ENCODE measurements around the gene PLVAP. TPM values are rescaled to one million over a fixed set of nuclear protein-coding genes. Genes with fewer than 3 reads are reported as not detected.

Gene PLVAP
- total RNA-seq (2022) (not detected in 2 replicates), Bru-seq, nascent RNA (percentile 3 among the genes with signal in this experiment), BruChase-seq, experiment 1, labeled RNA remaining after a 2-hour chase (not detected), BruChase-seq, experiment 2, labeled RNA remaining after a 6-hour chase (percentile 9 among the genes with signal in this experiment)
- long read RNA-seq: 0 reads

GRCh38 chr19:17376935-17377600 is at the start of gene PLVAP:
PLVAP (minus strand) TSS chr19:17377342; CDS start chr19:17377288, 54 bp downstream.
- intact Hi-C loops (cut with micrococcal nuclease; ENCODE audit: unreplicated experiment): no loop called here
- no peaks in the 10 kb centered on the region for H3K36me3 Mint-ChIP-seq (ENCODE audit: insufficient read depth, unreplicated experiment)
- CTCF ChIA-PET: interaction anchor here (0.6 kb wide), 1 partner anchor 9 kb away, joined by 5 read pairs; no protein-coding TSS in a partner anchor
- no TSS peak for BruUV-seq (replicated peaks)
- H3K36me3 ChIP-seq (ENCODE audit: control insufficient read depth, insufficient read depth, low read length): no peaks in the 10 kb centered on the region
- H3K9me3 ChIP-seq: no peaks in the 10 kb centered on the region
- no peaks in the 10 kb centered on the region for H3K4me1 Mint-ChIP-seq (ENCODE audit: low read depth, unreplicated experiment)
- H3K4me3 ChIP-seq (ENCODE audit: low read depth, low read length): no peak within 1 kb of the TSS
- H3K27me3 ChIP-seq (replicated peaks; ENCODE audit: control insufficient read depth, insufficient read depth, low read length): no peaks in the 10 kb centered on the region
- no peaks in the 10 kb centered on the region for H3K4me1 ChIP-seq
- no peak for TF ChIP-seq CTCF (IDR thresholded peaks at IDR 0.05; ENCODE audit: insufficient read depth in 1 of 2, low read depth in 1 of 2, low read length in 1 of 2, severe bottlenecking in 1 of 2, unreplicated experiment in 1 of 2)
- H3K4me3 Mint-ChIP-seq (ENCODE audit: unreplicated experiment): no peak within 1 kb of the TSS
- H3K9me3 Mint-ChIP-seq (ENCODE audit: unreplicated experiment): no peaks in the 10 kb centered on the region
- POLR2A ChIA-PET: no interaction called here
- H3K27me3 Mint-ChIP-seq (ENCODE audit: insufficient read depth, unreplicated experiment): no peaks in the 10 kb centered on the region
- no peak for DNase-seq
- no peak within 1 kb of the TSS for H3K27ac Mint-ChIP-seq (ENCODE audit: unreplicated experiment)

DNA sequence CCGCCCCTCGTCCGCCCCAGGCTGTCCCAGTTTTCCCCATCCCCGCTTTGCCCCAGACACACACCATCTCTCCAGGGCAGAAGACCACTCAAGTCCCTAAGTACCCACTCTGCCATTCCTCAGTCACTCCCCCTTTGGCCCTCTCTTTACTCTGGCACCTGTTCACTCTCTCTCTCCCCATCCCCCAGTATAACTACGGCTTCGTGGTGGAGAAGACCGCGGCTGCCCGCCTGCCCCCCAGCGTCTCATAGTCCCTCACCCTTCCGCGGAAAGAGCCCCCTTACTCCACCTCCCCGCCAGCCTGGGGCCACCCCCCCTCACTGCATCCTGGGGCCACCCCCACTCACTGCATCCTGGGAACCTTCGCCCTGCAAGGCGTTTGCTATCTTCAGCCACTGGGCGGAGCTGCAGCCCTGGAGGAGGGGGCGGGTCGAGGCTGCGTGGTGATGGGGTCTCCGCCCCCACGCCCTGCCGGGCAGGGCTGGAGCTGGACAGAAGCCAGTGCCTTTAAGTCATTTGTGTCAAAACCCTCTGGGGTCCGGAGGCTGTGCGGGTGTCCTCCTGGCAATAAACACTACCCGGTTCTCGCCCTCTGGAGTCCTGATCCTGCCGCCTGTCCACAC is 47.7 kb upstream of the PLVAP start:
- Histone ChIP-seq H3K4me1 (peaks cover 5% of the 10 kb centered on the region; the same call in 1 of the 2 replicates), H3K36me3 (ENCODE audit: control insufficient read depth, insufficient read depth, low read length) (no peaks in the 10 kb centered on the region), H3K27me3 (replicated peaks; ENCODE audit: control insufficient read depth, insufficient read depth, low read length) (no peaks in the 10 kb centered on the region), H3K4me3 (ENCODE audit: low read depth, low read length) (no peak overlapping the region), H3K9me3 (no peaks in the 10 kb centered on the region)
- Mint-ChIP-seq H3K4me3 (ENCODE audit: unreplicated experiment) (no peak overlapping the region), H3K36me3 (ENCODE audit: insufficient read depth, unreplicated experiment) (peaks cover 9% of the 10 kb centered on the region), H3K4me1 (ENCODE audit: low read depth, unreplicated experiment) (no peaks in the 10 kb centered on the region), H3K27me3 (ENCODE audit: insufficient read depth, unreplicated experiment) (no peaks in the 10 kb centered on the region), H3K27ac (ENCODE audit: unreplicated experiment) (no peak overlapping the region), H3K9me3 (ENCODE audit: unreplicated experiment) (no peaks in the 10 kb centered on the region)
- DNase-seq: peak; percentile 58 to 65
- intact Hi-C loops (cut with micrococcal nuclease; ENCODE audit: unreplicated experiment): no loop called here
- BruUV-seq (replicated peaks): no TSS peak
- CTCF ChIA-PET: interaction anchor here (1.0 kb wide), 1 partner anchor 39 kb away, joined by 4 read pairs; no protein-coding TSS in a partner anchor
- peak; percentile 18 to 49 for TF ChIP-seq CTCF (IDR thresholded peaks at IDR 0.05; ENCODE audit: insufficient read depth in 1 of 2, low read depth in 1 of 2, low read length in 1 of 2, severe bottlenecking in 1 of 2, unreplicated experiment in 1 of 2)
- POLR2A ChIA-PET: no interaction called here

DNA sequence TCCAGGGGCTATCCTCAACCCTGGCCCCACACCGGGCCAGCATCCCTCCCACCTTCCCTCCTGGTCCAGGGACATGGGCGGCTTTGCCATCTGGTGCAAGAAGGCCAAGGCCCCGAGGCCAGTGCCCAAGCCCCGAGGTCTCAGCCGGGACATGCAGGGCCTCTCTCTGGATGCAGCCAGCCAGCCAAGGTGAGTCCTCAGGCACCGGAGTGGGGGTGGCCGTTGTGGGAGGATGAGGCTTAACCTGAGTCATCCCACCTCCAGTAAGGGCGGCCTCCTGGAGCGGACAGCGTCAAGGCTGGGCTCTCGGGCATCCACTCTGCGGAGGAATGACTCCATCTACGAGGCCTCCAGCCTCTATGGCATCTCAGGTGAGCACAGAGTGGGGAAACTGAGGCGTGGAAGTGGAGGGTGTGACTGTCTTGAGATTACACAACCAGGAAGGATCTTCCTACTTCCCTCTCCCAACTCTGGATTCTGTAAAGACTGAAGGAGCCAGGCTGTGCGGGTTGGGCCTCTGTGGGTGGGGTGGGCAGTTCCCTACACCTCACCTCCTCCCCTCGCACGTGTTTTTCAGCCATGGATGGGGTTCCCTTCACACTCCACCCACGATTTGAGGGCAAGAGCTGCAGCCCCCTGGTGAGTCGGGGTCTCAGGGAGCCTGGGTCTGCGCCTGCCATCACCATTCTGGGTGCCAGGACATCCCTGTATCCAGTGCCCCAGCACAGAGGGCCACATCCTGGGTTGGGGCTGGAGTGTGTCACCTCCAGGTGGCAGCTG is 46.5 kb upstream of the PLVAP start:
- H3K4me3 Mint-ChIP-seq (ENCODE audit: unreplicated experiment): no peak overlapping the region
- CTCF ChIA-PET: interaction anchor here (1.0 kb wide), 1 partner anchor 38 kb away, joined by 4 read pairs; no protein-coding TSS in a partner anchor

More for the DNA sequence above, 46.5 kb upstream of the PLVAP start:
- Histone ChIP-seq H3K36me3 (ENCODE audit: control insufficient read depth, insufficient read depth, low read length) (no peaks in the 10 kb centered on the region), H3K4me3 (ENCODE audit: low read depth, low read length) (no peak overlapping the region), H3K27me3 (replicated peaks; ENCODE audit: control insufficient read depth, insufficient read depth, low read length) (no peaks in the 10 kb centered on the region), H3K9me3 (no peaks in the 10 kb centered on the region), H3K4me1 (peaks cover 5% of the 10 kb centered on the region; the same call in 1 of the 2 replicates)
- no peaks in the 10 kb centered on the region for H3K27me3 Mint-ChIP-seq (ENCODE audit: insufficient read depth, unreplicated experiment)
- POLR2A ChIA-PET: interaction anchor here (0.6 kb wide), 1 partner anchor 17 kb away, joined by 3 read pairs; no protein-coding TSS in a partner anchor
- H3K4me1 Mint-ChIP-seq (ENCODE audit: low read depth, unreplicated experiment): peaks cover 5% of the 10 kb centered on the region
- TF ChIP-seq CTCF (IDR thresholded peaks at IDR 0.05; ENCODE audit: insufficient read depth in 1 of 2, low read depth in 1 of 2, low read length in 1 of 2, severe bottlenecking in 1 of 2, unreplicated experiment in 1 of 2): no peak
- no peaks in the 10 kb centered on the region for H3K9me3 Mint-ChIP-seq (ENCODE audit: unreplicated experiment)
- peaks cover 14% of the 10 kb centered on the region for H3K36me3 Mint-ChIP-seq (ENCODE audit: insufficient read depth, unreplicated experiment)
- intact Hi-C loops (cut with micrococcal nuclease; ENCODE audit: unreplicated experiment): no loop called here
- H3K27ac Mint-ChIP-seq (ENCODE audit: unreplicated experiment): no peak overlapping the region
- DNase-seq: no peak
- BruUV-seq (replicated peaks): no TSS peak

Data from Caco-2 (cell line).